HEK293 (cell line): ENCODE data around the gene EXOSC1.

Experiments
- CTCF ChIA-PET: fragments of 350-600 bp; formaldehyde crosslinking; extraction: SDS; loops from one replicate; lab custom pipeline; 2021; ENCODE audit warnings: antibody characterized with exemption; lab: Yijun Ruan, JAX
- POLR2A ChIA-PET: fragments of 300-600 bp; formaldehyde crosslinking; extraction: SDS; loops from one replicate; lab custom pipeline; 2020; ENCODE audit warnings: antibody characterized with exemption, inconsistent platforms; lab: Yijun Ruan, JAX
- H3K27ac ChIP-seq: fragments of 200-500 bp; sonication (Bioruptor generic); 2 replicates; pipeline ENCODE4 v1.5.1; 2014; ENCODE audit warnings: low read depth, low read length, control low read depth, inconsistent platforms; ENCODE audit errors: extremely low read depth
- H3K36me3 ChIP-seq, 2 experiments: fragments of 200-500 bp in 1 of 2; sonication (Bioruptor generic) in 1 of 2; 1 replicate in 1 of 2; 2 replicates in 1 of 2; pipeline ENCODE4 v1.5.1; 2014 to 2017; ENCODE audit warnings: inconsistent platforms in 2 of 2, low read length in 2 of 2; ENCODE audit not compliant: control insufficient read depth in 2 of 2, insufficient read depth in 1 of 2
- H3K4me1 ChIP-seq: fragments of 200-500 bp; sonication (Bioruptor generic); 2 replicates; pipeline ENCODE4 v1.5.1; 2014; ENCODE audit warnings: mild to moderate bottlenecking, low read length, inconsistent platforms; ENCODE audit not compliant: control insufficient read depth, insufficient read depth
- H3K4me3 ChIP-seq: 2 replicates; pipeline ENCODE4 v1.5.1; 2011; ENCODE audit warnings: low read depth, mild to moderate bottlenecking, control low read depth, low read length, moderate library complexity
- H3K9me3 ChIP-seq: fragments of 200-500 bp; sonication (Bioruptor generic); 2 replicates; pipeline ENCODE4 v1.5.1; 2014; ENCODE audit warnings: low read depth, low read length, inconsistent platforms; ENCODE audit not compliant: control insufficient read depth, insufficient read depth
- GFI1B ChIP-seq: fragments of 450-650 bp; formaldehyde crosslinking; IDR thresholded peaks from 2 replicates; pipeline ENCODE4 v1.5.1; 2016; ENCODE audit warnings: missing biosample characterization, missing genetic modification characterization
- GLI2 ChIP-seq: fragments of 450-650 bp; formaldehyde crosslinking; IDR thresholded peaks from 2 replicates; pipeline ENCODE4; 2017; ENCODE audit warnings: missing biosample characterization, missing genetic modification characterization, low read depth, borderline replicate concordance
- GLIS2 ChIP-seq: fragments of 450-650 bp; formaldehyde crosslinking; IDR thresholded peaks from 2 replicates; pipeline ENCODE4 v1.5.1; 2016; ENCODE audit warnings: missing biosample characterization, missing genetic modification characterization
- HOXD13 ChIP-seq: sonication (generic); formaldehyde crosslinking; IDR thresholded peaks from 2 replicates; pipeline ENCODE4 v1.8.0; 2022; ENCODE audit warnings: missing genetic modification reagents, borderline replicate concordance
- KLF10 ChIP-seq: fragments of 450-650 bp; IDR thresholded peaks from 2 replicates; pipeline ENCODE4 v1.5.1; 2018; ENCODE audit warnings: missing biosample characterization, mild to moderate bottlenecking, missing genetic modification characterization
- KLF8 ChIP-seq: fragments of 450-650 bp; formaldehyde crosslinking; IDR thresholded peaks from 2 replicates; pipeline ENCODE4 v1.5.1; 2016; ENCODE audit warnings: missing biosample characterization, missing genetic modification characterization
- SCRT1 ChIP-seq: fragments of 450-650 bp; formaldehyde crosslinking; IDR thresholded peaks from 2 replicates; pipeline ENCODE4 v1.5.1; 2016; ENCODE audit warnings: missing biosample characterization, missing genetic modification characterization, borderline replicate concordance
- SCRT2 ChIP-seq: fragments of 450-650 bp; formaldehyde crosslinking; IDR thresholded peaks from 2 replicates; pipeline ENCODE4 v1.5.1; 2016; ENCODE audit warnings: missing biosample characterization, missing genetic modification characterization
- SP2 ChIP-seq: fragments of 450-650 bp; formaldehyde crosslinking; IDR thresholded peaks from 2 replicates; pipeline ENCODE4 v1.5.1; 2016; ENCODE audit warnings: missing biosample characterization, missing genetic modification characterization
- WT1 ChIP-seq: fragments of 450-650 bp; formaldehyde crosslinking; IDR thresholded peaks from 2 replicates; pipeline ENCODE4 v1.5.1; 2016; ENCODE audit warnings: missing biosample characterization, missing genetic modification characterization
- ZFP37 ChIP-seq: fragments of 450-650 bp; formaldehyde crosslinking; IDR thresholded peaks from 2 replicates; pipeline ENCODE4 v1.5.1; 2016; ENCODE audit warnings: missing biosample characterization, missing genetic modification characterization
- ZNF132 ChIP-seq: fragments of 450-650 bp; formaldehyde crosslinking; IDR thresholded peaks from 2 replicates; pipeline ENCODE4 v1.5.1; 2017; ENCODE audit warnings: missing biosample characterization, missing genetic modification characterization, borderline replicate concordance
- ZNF157 ChIP-seq: fragments of 450-650 bp; formaldehyde crosslinking; IDR thresholded peaks from 2 replicates; pipeline ENCODE4 v1.5.1; 2016; ENCODE audit warnings: missing biosample characterization, missing genetic modification characterization
- ZNF174 ChIP-seq: fragments of 450-650 bp; formaldehyde crosslinking; IDR thresholded peaks from 2 replicates; pipeline ENCODE4 v1.5.0; 2017; ENCODE audit warnings: missing biosample characterization, mild to moderate bottlenecking, missing genetic modification characterization
- ZNF266 ChIP-seq: fragments of 450-650 bp; formaldehyde crosslinking; IDR thresholded peaks from 2 replicates; pipeline ENCODE4 v1.5.1; 2016; ENCODE audit warnings: missing biosample characterization, missing genetic modification characterization, low read depth
- ZNF354C ChIP-seq: fragments of 450-650 bp; formaldehyde crosslinking; IDR thresholded peaks from 2 replicates; pipeline ENCODE4 v1.5.1; 2016; ENCODE audit warnings: missing biosample characterization, missing genetic modification characterization, low read depth, borderline replicate concordance
- ZNF433 ChIP-seq: fragments of 450-650 bp; formaldehyde crosslinking; IDR thresholded peaks from 2 replicates; pipeline ENCODE4 v1.5.1; 2016; ENCODE audit warnings: missing biosample characterization, missing genetic modification characterization, low read depth
- ZNF548 ChIP-seq: fragments of 450-650 bp; formaldehyde crosslinking; IDR thresholded peaks from 2 replicates; pipeline ENCODE4 v1.5.1; 2016; ENCODE audit warnings: missing biosample characterization, missing genetic modification characterization
- ZNF561 ChIP-seq: fragments of 450-650 bp; IDR thresholded peaks from 2 replicates; pipeline ENCODE4 v1.5.1; 2018; ENCODE audit warnings: missing biosample characterization, missing genetic modification characterization, borderline replicate concordance
- ZNF596 ChIP-seq: fragments of 450-650 bp; IDR thresholded peaks from 2 replicates; pipeline ENCODE4 v1.5.0; 2018; ENCODE audit warnings: missing biosample characterization, mild to moderate bottlenecking, missing genetic modification characterization, moderate library complexity
- ZNF624 ChIP-seq: fragments of 450-650 bp; formaldehyde crosslinking; IDR thresholded peaks from 2 replicates; pipeline ENCODE4 v1.5.1; 2017; ENCODE audit warnings: missing biosample characterization, missing genetic modification characterization
- ZNF629 ChIP-seq: fragments of 450-650 bp; formaldehyde crosslinking; IDR thresholded peaks from 2 replicates; pipeline ENCODE4 v1.5.1; 2017; ENCODE audit warnings: missing biosample characterization, missing genetic modification characterization
- ZNF654 ChIP-seq: fragments of 450-650 bp; formaldehyde crosslinking; IDR thresholded peaks from 2 replicates; pipeline ENCODE4 v1.5.1; 2016; ENCODE audit warnings: low read depth, missing biosample characterization, missing genetic modification characterization
- ZNF660 ChIP-seq: fragments of 450-650 bp; IDR thresholded peaks from 2 replicates; pipeline ENCODE4 v1.5.1; 2018; ENCODE audit warnings: missing biosample characterization, mild to moderate bottlenecking, missing genetic modification characterization
- ZNF701 ChIP-seq: fragments of 450-650 bp; formaldehyde crosslinking; IDR thresholded peaks from 2 replicates; pipeline ENCODE4 v1.5.1; 2016; ENCODE audit warnings: missing biosample characterization, missing genetic modification characterization
- ZNF843 ChIP-seq: fragments of 450-650 bp; formaldehyde crosslinking; IDR thresholded peaks from 2 replicates; pipeline ENCODE4 v1.5.1; 2016; ENCODE audit warnings: missing biosample characterization, missing genetic modification characterization
- ZSCAN23 ChIP-seq: fragments of 450-650 bp; formaldehyde crosslinking; IDR thresholded peaks from 2 replicates; pipeline ENCODE4 v1.5.1; 2016; ENCODE audit warnings: missing biosample characterization, missing genetic modification characterization
- ZSCAN30 ChIP-seq: fragments of 450-650 bp; IDR thresholded peaks from 2 replicates; pipeline ENCODE4 v1.5.1; 2018; ENCODE audit warnings: missing biosample characterization, mild to moderate bottlenecking, missing genetic modification characterization, moderate library complexity
- TF ChIP-seq, protein P1 (sequence below): fragments of 450-650 bp; formaldehyde crosslinking; IDR thresholded peaks from 2 replicates; pipeline ENCODE4 v1.5.1; 2016; ENCODE audit warnings: missing biosample characterization, missing genetic modification characterization
- TF ChIP-seq, protein P2 (sequence below): IDR thresholded peaks from 2 replicates; pipeline ENCODE4 v1.6.1; 2011; ENCODE audit warnings: mild to moderate bottlenecking, low read depth, low read length, borderline replicate concordance
- TF ChIP-seq, protein P3 (sequence below): fragments of 450-650 bp; formaldehyde crosslinking; IDR thresholded peaks from 2 replicates; pipeline ENCODE4 v1.5.0; 2017; ENCODE audit warnings: missing biosample characterization, missing genetic modification characterization, borderline replicate concordance

The EXOSC1 gene

DNA sequence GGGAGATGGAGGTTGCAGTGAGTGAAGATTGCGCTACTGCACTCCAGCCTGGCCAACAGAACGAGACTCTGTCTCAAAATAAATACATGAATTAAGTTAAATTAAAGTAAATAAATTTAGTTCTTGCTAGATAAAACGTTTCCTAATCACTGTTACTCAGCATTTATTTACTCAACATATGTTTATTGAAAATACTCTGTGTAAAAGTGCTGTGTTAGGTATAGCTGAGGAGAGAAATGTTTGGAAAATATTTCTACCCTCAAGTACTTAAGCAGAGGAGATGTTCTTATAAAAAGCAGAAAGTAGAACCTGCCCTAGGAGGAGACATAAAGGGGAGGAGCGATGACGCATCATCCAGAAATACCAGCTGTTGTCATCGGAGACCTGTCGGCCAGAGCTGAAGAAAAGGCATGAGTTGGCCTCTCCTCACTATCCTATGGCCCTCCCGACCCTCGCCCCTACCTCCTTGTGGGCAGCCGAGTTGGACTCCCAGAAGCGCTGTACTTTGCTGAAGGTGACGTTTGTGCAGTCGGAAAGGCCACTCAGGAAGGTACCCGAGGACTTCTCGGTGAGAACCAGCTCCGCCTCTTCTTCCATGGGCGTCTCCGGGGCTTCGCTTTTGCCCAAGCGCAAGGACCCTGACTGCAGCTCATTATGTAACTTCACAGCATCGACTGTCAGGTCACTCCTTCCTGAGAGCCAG is 45.8 kb downstream of the EXOSC1 start (continued):
- TF ChIP-seq, protein P1, sequence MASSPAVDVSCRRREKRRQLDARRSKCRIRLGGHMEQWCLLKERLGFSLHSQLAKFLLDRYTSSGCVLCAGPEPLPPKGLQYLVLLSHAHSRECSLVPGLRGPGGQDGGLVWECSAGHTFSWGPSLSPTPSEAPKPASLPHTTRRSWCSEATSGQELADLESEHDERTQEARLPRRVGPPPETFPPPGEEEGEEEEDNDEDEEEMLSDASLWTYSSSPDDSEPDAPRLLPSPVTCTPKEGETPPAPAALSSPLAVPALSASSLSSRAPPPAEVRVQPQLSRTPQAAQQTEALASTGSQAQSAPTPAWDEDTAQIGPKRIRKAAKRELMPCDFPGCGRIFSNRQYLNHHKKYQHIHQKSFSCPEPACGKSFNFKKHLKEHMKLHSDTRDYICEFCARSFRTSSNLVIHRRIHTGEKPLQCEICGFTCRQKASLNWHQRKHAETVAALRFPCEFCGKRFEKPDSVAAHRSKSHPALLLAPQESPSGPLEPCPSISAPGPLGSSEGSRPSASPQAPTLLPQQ (tag by site-specific recombination) = peak; percentile 46; the same call in 1 of the 2 replicates
- TF ChIP-seq SCRT1 (no peak), ZNF660 (tag by site-specific recombination) (peak; percentile 12; the same call in 1 of the 2 replicates), ZSCAN23 (tag by site-specific recombination) (no peak), SP2 (tag by site-specific recombination) (peak; percentile 61), ZNF629 (tag by site-specific recombination) (peak; percentile 84), SCRT2 (tag by site-specific recombination) (peak; percentile 83)

DNA sequence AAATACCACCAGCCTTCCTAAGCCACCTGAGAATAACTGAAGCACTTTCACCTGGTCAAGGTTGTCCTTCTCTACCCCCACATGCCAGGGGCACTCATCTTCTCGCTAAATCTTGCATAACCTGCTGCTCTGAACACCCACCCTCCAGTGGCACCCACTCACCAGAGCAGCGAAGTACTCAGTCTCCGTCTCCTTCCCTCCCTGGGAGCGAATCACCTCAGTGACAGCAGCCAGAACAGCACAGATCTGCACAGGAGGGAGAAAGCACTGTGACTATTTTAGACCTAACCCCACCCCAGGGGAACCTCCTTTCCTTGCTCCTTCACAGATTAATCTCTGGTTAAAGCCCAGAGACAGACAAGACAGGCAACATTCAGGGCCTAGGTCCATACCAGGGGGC is 49.8 kb downstream of the EXOSC1 start:
- TF ChIP-seq ZNF843 (no peak), ZNF701 (tag by site-specific recombination) (no peak), ZNF548 (tag by site-specific recombination) (no peak), KLF10 (tag by site-specific recombination) (no peak), ZNF132 (tag by site-specific recombination) (no peak), ZFP37 (tag by site-specific recombination) (no peak), ZSCAN30 (tag by site-specific recombination) (no peak), ZNF433 (tag by site-specific recombination) (no peak), ZNF561 (tag by site-specific recombination) (no peak), ZNF174 (no peak), ZNF596 (tag by site-specific recombination) (no peak), ZNF354C (no peak), ZNF157 (tag by site-specific recombination) (no peak)
- TF ChIP-seq, protein P2, sequence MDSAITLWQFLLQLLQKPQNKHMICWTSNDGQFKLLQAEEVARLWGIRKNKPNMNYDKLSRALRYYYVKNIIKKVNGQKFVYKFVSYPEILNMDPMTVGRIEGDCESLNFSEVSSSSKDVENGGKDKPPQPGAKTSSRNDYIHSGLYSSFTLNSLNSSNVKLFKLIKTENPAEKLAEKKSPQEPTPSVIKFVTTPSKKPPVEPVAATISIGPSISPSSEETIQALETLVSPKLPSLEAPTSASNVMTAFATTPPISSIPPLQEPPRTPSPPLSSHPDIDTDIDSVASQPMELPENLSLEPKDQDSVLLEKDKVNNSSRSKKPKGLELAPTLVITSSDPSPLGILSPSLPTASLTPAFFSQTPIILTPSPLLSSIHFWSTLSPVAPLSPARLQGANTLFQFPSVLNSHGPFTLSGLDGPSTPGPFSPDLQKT = no peak
- TF ChIP-seq, all 188 proteins: peak for 0
- Histone ChIP-seq H3K27ac (no peak overlapping the region), H3K4me1 (0 out of 2 replicates have a peak, but pooled peaks cover 4% of the 10 kb centered on the region), H3K4me3 (no peak overlapping the region), H3K36me3 (peaks cover 39 to 41% of the 10 kb centered on the region in 2 experiments), H3K9me3 (no peaks in the 10 kb centered on the region)
- CTCF ChIA-PET = no interaction called here
- POLR2A ChIA-PET = no interaction called here

DNA sequence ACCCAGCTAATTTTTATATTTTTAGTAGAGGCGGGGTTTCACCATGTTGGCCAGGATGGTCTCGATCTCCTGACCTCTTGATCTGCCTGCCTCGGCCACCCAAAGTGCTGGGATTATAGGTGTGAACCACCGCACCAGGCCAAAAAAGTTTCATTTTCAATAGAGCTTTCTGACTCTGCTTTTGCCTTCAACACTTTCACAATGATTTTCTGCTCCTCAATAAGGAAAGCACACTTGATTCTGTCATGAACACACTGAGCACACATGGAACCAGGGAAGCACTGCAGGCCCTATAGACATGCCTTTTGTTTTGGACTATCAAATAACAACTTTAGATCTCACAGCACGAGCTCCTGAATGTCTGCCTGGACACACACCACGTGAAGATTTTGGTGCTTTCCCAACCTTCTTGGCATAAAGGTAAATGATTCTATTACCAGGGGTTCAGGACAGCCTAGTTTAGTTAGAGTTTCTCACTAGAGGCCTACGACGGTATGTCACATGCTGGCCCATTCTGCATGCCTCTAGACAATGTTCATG is 52.7 kb downstream of the EXOSC1 start:
- H3K9me3 ChIP-seq = no peaks in the 10 kb centered on the region
- no peaks in the 10 kb centered on the region for H3K4me1 ChIP-seq
- H3K27ac ChIP-seq = no peak overlapping the region
- ChIA-PET CTCF (interaction anchor here (0.7 kb wide), 1 partner anchor 15 kb away, joined by 3 read pairs; no protein-coding TSS in a partner anchor), POLR2A (no interaction called here)
- H3K36me3 ChIP-seq = peaks cover 35 to 64% of the 10 kb centered on the region in 2 experiments
- no peak overlapping the region for H3K4me3 ChIP-seq
- TF ChIP-seq ZNF266 (tag by site-specific recombination) (no peak), WT1 (tag by site-specific recombination) (no peak), HOXD13 (CRISPR knock-in tag) (no peak), KLF8 (tag by site-specific recombination) (no peak), ZNF654 (no peak), GLI2 (tag by site-specific recombination) (no peak), ZNF624 (no peak), GLIS2 (no peak), ZNF132 (tag by site-specific recombination) (no peak), GFI1B (tag by site-specific recombination) (no peak)
- TF ChIP-seq, protein P3, sequence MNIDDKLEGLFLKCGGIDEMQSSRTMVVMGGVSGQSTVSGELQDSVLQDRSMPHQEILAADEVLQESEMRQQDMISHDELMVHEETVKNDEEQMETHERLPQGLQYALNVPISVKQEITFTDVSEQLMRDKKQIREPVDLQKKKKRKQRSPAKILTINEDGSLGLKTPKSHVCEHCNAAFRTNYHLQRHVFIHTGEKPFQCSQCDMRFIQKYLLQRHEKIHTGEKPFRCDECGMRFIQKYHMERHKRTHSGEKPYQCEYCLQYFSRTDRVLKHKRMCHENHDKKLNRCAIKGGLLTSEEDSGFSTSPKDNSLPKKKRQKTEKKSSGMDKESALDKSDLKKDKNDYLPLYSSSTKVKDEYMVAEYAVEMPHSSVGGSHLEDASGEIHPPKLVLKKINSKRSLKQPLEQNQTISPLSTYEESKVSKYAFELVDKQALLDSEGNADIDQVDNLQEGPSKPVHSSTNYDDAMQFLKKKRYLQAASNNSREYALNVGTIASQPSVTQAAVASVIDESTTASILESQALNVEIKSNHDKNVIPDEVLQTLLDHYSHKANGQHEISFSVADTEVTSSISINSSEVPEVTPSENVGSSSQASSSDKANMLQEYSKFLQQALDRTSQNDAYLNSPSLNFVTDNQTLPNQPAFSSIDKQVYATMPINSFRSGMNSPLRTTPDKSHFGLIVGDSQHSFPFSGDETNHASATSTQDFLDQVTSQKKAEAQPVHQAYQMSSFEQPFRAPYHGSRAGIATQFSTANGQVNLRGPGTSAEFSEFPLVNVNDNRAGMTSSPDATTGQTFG (tag by site-specific recombination) = no peak
